Measurements from ENCODE around the gene PRR18.

DNA sequence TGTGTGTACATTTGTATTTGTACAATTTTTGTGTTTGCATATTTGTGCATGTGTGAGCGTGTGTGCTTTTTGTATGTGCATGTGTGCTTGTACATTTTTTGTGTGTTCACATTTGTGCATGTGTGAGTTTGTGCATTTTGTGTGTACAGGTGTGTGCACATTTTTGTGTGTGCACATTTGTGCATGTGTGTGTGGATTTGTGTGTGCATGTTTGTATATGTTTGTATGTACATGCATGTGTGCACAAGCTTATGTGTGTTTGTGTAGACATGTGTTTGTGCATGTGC, 28.9 kb downstream of the PRR18 start:
- TF ChIP-seq, protein P1, sequence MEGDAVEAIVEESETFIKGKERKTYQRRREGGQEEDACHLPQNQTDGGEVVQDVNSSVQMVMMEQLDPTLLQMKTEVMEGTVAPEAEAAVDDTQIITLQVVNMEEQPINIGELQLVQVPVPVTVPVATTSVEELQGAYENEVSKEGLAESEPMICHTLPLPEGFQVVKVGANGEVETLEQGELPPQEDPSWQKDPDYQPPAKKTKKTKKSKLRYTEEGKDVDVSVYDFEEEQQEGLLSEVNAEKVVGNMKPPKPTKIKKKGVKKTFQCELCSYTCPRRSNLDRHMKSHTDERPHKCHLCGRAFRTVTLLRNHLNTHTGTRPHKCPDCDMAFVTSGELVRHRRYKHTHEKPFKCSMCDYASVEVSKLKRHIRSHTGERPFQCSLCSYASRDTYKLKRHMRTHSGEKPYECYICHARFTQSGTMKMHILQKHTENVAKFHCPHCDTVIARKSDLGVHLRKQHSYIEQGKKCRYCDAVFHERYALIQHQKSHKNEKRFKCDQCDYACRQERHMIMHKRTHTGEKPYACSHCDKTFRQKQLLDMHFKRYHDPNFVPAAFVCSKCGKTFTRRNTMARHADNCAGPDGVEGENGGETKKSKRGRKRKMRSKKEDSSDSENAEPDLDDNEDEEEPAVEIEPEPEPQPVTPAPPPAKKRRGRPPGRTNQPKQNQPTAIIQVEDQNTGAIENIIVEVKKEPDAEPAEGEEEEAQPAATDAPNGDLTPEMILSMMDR (conservative IDR thresholded peaks at IDR 0.05), result no peak
- TF ChIP-seq ZFX (IDR thresholded peaks at IDR 0.05), result no peak

All from C4-2B (cell line).